Liver (tissue), 9 donors: ENCODE results near the gene GADD45GIP1. TPM values are rescaled to one million over a fixed set of nuclear protein-coding genes. Genes with fewer than 3 reads are reported as not detected.
"Not testable (repeated sequence)": the region's sequence is repeated elsewhere in the genome, so short reads cannot be mapped to it uniquely, and the experiment has no call there.

ENCODE experiments used
- DNase-seq: peaks from one replicate; pipeline ENCODE4 v3.0.0-alpha.2; 2017; ENCODE audit warnings: low spot score
- H3K27ac ChIP-seq, 2 donors: one replicate each; pipeline ENCODE4 v1.7.0; 2013; ENCODE audit warnings: inconsistent platforms in 2 of 2, low read length in 2 of 2, control low read depth in 1 of 2, low read depth in 1 of 2, mild to moderate bottlenecking in 1 of 2
- H3K27me3 ChIP-seq, 4 donors: one replicate each; pipeline versions ENCODE4 v1.6.1 to v1.7.0; 2013; ENCODE audit warnings: low read length in 3 of 4, inconsistent platforms in 1 of 4, mild to moderate bottlenecking in 1 of 4, moderate library complexity in 1 of 4; ENCODE audit not compliant: control insufficient read depth in 4 of 4, insufficient read depth in 4 of 4
- H3K36me3 ChIP-seq, 4 donors: one replicate each; pipeline versions ENCODE4 v1.6.1 to v1.7.0; 2013; ENCODE audit warnings: low read length in 3 of 4, mild to moderate bottlenecking in 3 of 4, low read depth in 1 of 4, moderate library complexity in 1 of 4; ENCODE audit not compliant: control insufficient read depth in 4 of 4, insufficient read depth in 3 of 4
- H3K4me1 ChIP-seq, 4 donors: one replicate each; pipeline versions ENCODE4 v1.6.1 to v1.7.0; 2013; ENCODE audit warnings: low read length in 3 of 4, mild to moderate bottlenecking in 3 of 4, moderate library complexity in 1 of 4; ENCODE audit not compliant: control insufficient read depth in 4 of 4, insufficient read depth in 4 of 4
- H3K4me3 ChIP-seq, 3 donors: one replicate each; pipeline versions ENCODE4 v1.6.1 to v1.7.0; 2013; ENCODE audit warnings: low read length in 3 of 3, control low read depth in 1 of 3, low read depth in 1 of 3, mild to moderate bottlenecking in 1 of 3
- H3K9ac ChIP-seq, 2 donors: one replicate each; pipeline ENCODE4 v1.7.0; 2013; ENCODE audit warnings: low read length in 2 of 2, mild to moderate bottlenecking in 2 of 2, moderate library complexity in 2 of 2, control low read depth in 1 of 2, low read depth in 1 of 2
- H3K9me3 ChIP-seq, 4 donors: one replicate each; pipeline versions ENCODE4 v1.6.1 to v1.7.0; 2013; ENCODE audit warnings: low read length in 3 of 4; ENCODE audit not compliant: control insufficient read depth in 4 of 4
- FOXA2 ChIP-seq: IDR thresholded peaks from 2 replicates; pipeline ENCODE4 v1.6.1; 2016; ENCODE audit warnings: antibody characterized with exemption
- GABPA ChIP-seq, 2 donors: IDR thresholded peaks in 1 of 2; conservative IDR thresholded peaks in 1 of 2; 2 replicates each; pipeline ENCODE4 v1.6.1; 2016; ENCODE audit warnings: antibody characterized with exemption in 2 of 2, mild to moderate bottlenecking in 1 of 2, moderate library complexity in 1 of 2
- JUND ChIP-seq, 2 donors: IDR thresholded peaks; 2 replicates each; pipeline ENCODE4 v1.6.1; 2016; ENCODE audit warnings: antibody characterized with exemption in 2 of 2
- RAD21 ChIP-seq, 2 donors: IDR thresholded peaks; 2 replicates each; pipeline ENCODE4 v1.6.1; 2016; ENCODE audit warnings: antibody characterized with exemption in 2 of 2, mild to moderate bottlenecking in 2 of 2
- REST ChIP-seq: IDR thresholded peaks from 2 replicates; pipeline ENCODE4 v1.6.1; 2016; ENCODE audit warnings: antibody characterized with exemption, mild to moderate bottlenecking
- TAF1 ChIP-seq: conservative IDR thresholded peaks from 2 replicates; pipeline ENCODE4 v1.6.1; 2016; ENCODE audit warnings: antibody characterized with exemption, mild to moderate bottlenecking
- WGBS: extraction: QIAGEN DNeasy Blood & Tissue Kit; methylation state at CpG from one replicate; pipeline ENCODE4 v1.1.7; 2013; 5-methylcytosine and 5-hydroxymethylcytosine counted together
- polyA plus RNA-seq, 2 donors: library from polyadenylated mRNA; stranded (reverse) in 1 of 2; unstranded in 1 of 2; fragments of 200-250 nt in 1 of 2; fragments of >200 nt in 1 of 2; fragmentation: Nextera tagmentation in 1 of 2; extraction: Ambion mirVana in 1 of 2; gene quantifications; one replicate each; pipeline versions ENCODE4 v1.2.1 to v1.2.3, GENCODE V29; 2013 to 2015
- total RNA-seq, 2 donors: library from RNA; depleted of rRNA; stranded (reverse); fragments of >200 nt; gene quantifications; one replicate each; pipeline ENCODE4 v1.2.3, GENCODE V29; 2014
- TF ChIP-seq, protein P1 (sequence below): IDR thresholded peaks from 2 replicates; pipeline ENCODE4 v1.6.1; 2016; ENCODE audit warnings: antibody characterized with exemption
- donor health status: healthy.
- donor health status: healthy.
- donor health status: healthy.
- donor health status: healthy.
- donor health status: healthy.

The GADD45GIP1 gene
- total and polyA plus RNA-seq, 4 donors = 8.4 to 54.2 (median 22.9) TPM

GRCh38 chr19:12921047-12921446 is 36.0 kb downstream of the GADD45GIP1 start:
- TF ChIP-seq RAD21 (IDR thresholded peaks at IDR 0.05) (no peak), TAF1 (no peak), REST (no peak), FOXA2 (no peak)
- TF ChIP-seq, protein P1, sequence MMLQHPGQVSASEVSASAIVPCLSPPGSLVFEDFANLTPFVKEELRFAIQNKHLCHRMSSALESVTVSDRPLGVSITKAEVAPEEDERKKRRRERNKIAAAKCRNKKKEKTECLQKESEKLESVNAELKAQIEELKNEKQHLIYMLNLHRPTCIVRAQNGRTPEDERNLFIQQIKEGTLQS = no peak
- peaks cover 0 to 5% (median 3%) of the 10 kb centered on the region in 4 donors for H3K4me1 ChIP-seq
- DNase-seq = no peak
- no peaks in the 10 kb centered on the region for H3K27me3 ChIP-seq
- no peak overlapping the region for H3K9ac ChIP-seq
- no peak overlapping the region for H3K27ac ChIP-seq
- no peaks in the 10 kb centered on the region for H3K9me3 ChIP-seq
- H3K36me3 ChIP-seq = peaks cover 19 to 32% (median 25%) of the 10 kb centered on the region in 4 donors
- H3K4me3 ChIP-seq = no peak overlapping the region
- WGBS = 50% methylated on average over 3 of the region's 3 CpGs

DNA sequence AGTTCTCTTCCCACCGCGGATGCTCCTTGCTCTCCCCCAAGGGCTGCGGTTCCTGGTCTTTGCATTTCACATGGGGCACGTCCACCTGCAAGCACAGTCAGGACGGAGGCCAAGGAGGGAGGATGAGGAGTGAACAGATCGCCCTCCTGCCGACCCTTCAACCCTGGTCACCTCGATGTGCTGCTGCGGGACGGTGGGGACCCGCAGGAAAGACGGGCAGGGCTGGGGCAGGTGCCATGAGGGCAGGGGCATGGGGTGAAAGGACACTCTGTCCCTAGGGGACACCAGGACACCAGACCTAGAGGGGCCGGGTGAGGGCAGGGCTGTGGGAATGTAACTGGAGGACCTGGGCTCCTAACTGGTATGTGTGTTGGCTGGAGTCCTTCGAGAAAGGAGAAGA is 38.8 kb downstream of the GADD45GIP1 start:
- WGBS = 96% methylated on average over 14 of the region's 14 CpGs
- H3K4me1 ChIP-seq = peaks cover 0 to 6% (median 4%) of the 10 kb centered on the region in 4 donors

GRCh38 chr19:12915860-12916259 is 41.2 kb downstream of the GADD45GIP1 start:
- not testable (repeated sequence) for H3K27ac ChIP-seq, H3K4me1 ChIP-seq, DNase-seq, H3K4me3 ChIP-seq, H3K9me3 ChIP-seq, H3K9ac ChIP-seq, H3K36me3 ChIP-seq, H3K27me3 ChIP-seq
- WGBS = 88% methylated on average over 4 of the region's 4 CpGs

More for the DNA sequence above, 38.8 kb downstream of the GADD45GIP1 start:
- H3K4me3 ChIP-seq = no peak overlapping the region
- peaks cover 5 to 11% (median 7%) of the 10 kb centered on the region in 4 donors for H3K36me3 ChIP-seq
- H3K9me3 ChIP-seq = no peaks in the 10 kb centered on the region
- no peak overlapping the region for H3K27ac ChIP-seq
- H3K27me3 ChIP-seq = no peaks in the 10 kb centered on the region
- no peak for DNase-seq
- no peak overlapping the region for H3K9ac ChIP-seq
- TF ChIP-seq REST (no peak), JUND (IDR thresholded peaks at IDR 0.05) (no peak), GABPA (IDR thresholded peaks at IDR 0.05 in 1 of 2, conservative IDR thresholded peaks at IDR 0.05 in 1 of 2) (no peak), FOXA2 (no peak)
